ENCODE data around the gene PSMB11.
A peak's percentile ranks its signal among the peaks of the same experiment; 100 is the strongest.
"Not testable (repeated sequence)": the region's sequence is repeated elsewhere in the genome, so short reads cannot be mapped to it uniquely, and the experiment has no call there.

The PSMB11 gene

GRCh38 chr14:23009939-23010726 is 31.9 kb upstream of the PSMB11 start, which contains the start of gene C14orf93:
Gene C14orf93, minus strand, starts transcription at chr14:23010143. Its CDS starts 11,120 bp downstream, at chr14:22999023.
- in situ Hi-C loops (cut with HindIII; ENCODE audit: low pct_ligation_motif_present, low pct_unique_long_range_greater_than_20kb, low sequenced_read_pairs): no loop called here
- peak; percentile 69 for DNase-seq

- in situ Hi-C loops (cut with HindIII; ENCODE audit: low pct_ligation_motif_present, low pct_unique_long_range_greater_than_20kb, low sequenced_read_pairs): no loop called here
- DNase-seq: no peak
Observed at GRCh38 chr14:23013054-23013748, 28.8 kb upstream of the PSMB11 start.

GRCh38 chr14:23013749-23014054 is 28.3 kb upstream of the PSMB11 start:
- DNase-seq; in situ Hi-C loops (cut with HindIII; ENCODE audit: low pct_ligation_motif_present, low pct_unique_long_range_greater_than_20kb, low sequenced_read_pairs): not testable (repeated sequence)

- DNase-seq: no peak
- in situ Hi-C loops (cut with HindIII; ENCODE audit: low pct_ligation_motif_present, low pct_unique_long_range_greater_than_20kb, low sequenced_read_pairs): no loop called here
Observed at GRCh38 chr14:23015618-23016017, 26.4 kb upstream of the PSMB11 start.

GRCh38 chr14:23017091-23017490 is 24.9 kb upstream of the PSMB11 start:
- in situ Hi-C loops (cut with HindIII; ENCODE audit: low pct_ligation_motif_present, low pct_unique_long_range_greater_than_20kb, low sequenced_read_pairs): no loop called here
- DNase-seq: no peak

GRCh38 chr14:23018107-23018506 is 23.9 kb upstream of the PSMB11 start:
- in situ Hi-C loops (cut with HindIII; ENCODE audit: low pct_ligation_motif_present, low pct_unique_long_range_greater_than_20kb, low sequenced_read_pairs): no loop called here
- no peak for DNase-seq

- in situ Hi-C loops (cut with HindIII; ENCODE audit: low pct_ligation_motif_present, low pct_unique_long_range_greater_than_20kb, low sequenced_read_pairs): no loop called here
- no peak for DNase-seq
Observed at GRCh38 chr14:23020143-23021128, 21.6 kb upstream of the PSMB11 start.

GRCh38 chr14:23021434-23021833 is 20.6 kb upstream of the PSMB11 start:
- in situ Hi-C loops (cut with HindIII; ENCODE audit: low pct_ligation_motif_present, low pct_unique_long_range_greater_than_20kb, low sequenced_read_pairs): no loop called here
- no peak for DNase-seq

- DNase-seq: no peak
- in situ Hi-C loops (cut with HindIII; ENCODE audit: low pct_ligation_motif_present, low pct_unique_long_range_greater_than_20kb, low sequenced_read_pairs): no loop called here
Observed at GRCh38 chr14:23021889-23022442, 20.0 kb upstream of the PSMB11 start.

- in situ Hi-C loops (cut with HindIII; ENCODE audit: low pct_ligation_motif_present, low pct_unique_long_range_greater_than_20kb, low sequenced_read_pairs): no loop called here
Observed at GRCh38 chr14:23023022-23023794, 18.8 kb upstream of the PSMB11 start.

GRCh38 chr14:23023795-23024152 is 18.2 kb upstream of the PSMB11 start:
- in situ Hi-C loops (cut with HindIII; ENCODE audit: low pct_ligation_motif_present, low pct_unique_long_range_greater_than_20kb, low sequenced_read_pairs): no loop called here

More at GRCh38 chr14:23023022-23023794, 18.8 kb upstream of the PSMB11 start:
- no peak for DNase-seq

GRCh38 chr14:23024612-23025075 is 17.4 kb upstream of the PSMB11 start:
- DNase-seq: no peak

More at GRCh38 chr14:23023795-23024152, 18.2 kb upstream of the PSMB11 start:
- no peak for DNase-seq

GRCh38 chr14:23025151-23025814 is 16.7 kb upstream of the PSMB11 start:
- in situ Hi-C loops (cut with HindIII; ENCODE audit: low pct_ligation_motif_present, low pct_unique_long_range_greater_than_20kb, low sequenced_read_pairs): no loop called here
- DNase-seq: no peak

More at GRCh38 chr14:23024612-23025075, 17.4 kb upstream of the PSMB11 start:
- in situ Hi-C loops (cut with HindIII; ENCODE audit: low pct_ligation_motif_present, low pct_unique_long_range_greater_than_20kb, low sequenced_read_pairs): no loop called here

GRCh38 chr14:23028799-23029198 is 13.2 kb upstream of the PSMB11 start:
- in situ Hi-C loops (cut with HindIII; ENCODE audit: low pct_ligation_motif_present, low pct_unique_long_range_greater_than_20kb, low sequenced_read_pairs): no loop called here
- DNase-seq: no peak

- in situ Hi-C loops (cut with HindIII; ENCODE audit: low pct_ligation_motif_present, low pct_unique_long_range_greater_than_20kb, low sequenced_read_pairs): no loop called here
- no peak for DNase-seq
Observed at GRCh38 chr14:23030936-23031335, 11.1 kb upstream of the PSMB11 start.

GRCh38 chr14:23033251-23033727 is 8.7 kb upstream of the PSMB11 start:
- in situ Hi-C loops (cut with HindIII; ENCODE audit: low pct_ligation_motif_present, low pct_unique_long_range_greater_than_20kb, low sequenced_read_pairs): no loop called here
- no peak for DNase-seq

- no peak for DNase-seq
- in situ Hi-C loops (cut with HindIII; ENCODE audit: low pct_ligation_motif_present, low pct_unique_long_range_greater_than_20kb, low sequenced_read_pairs): no loop called here
Observed at GRCh38 chr14:23033801-23034497, 8.1 kb upstream of the PSMB11 start.
